ENCODE measurements around the gene RTF2.
"Not testable (repeated sequence)": the region's sequence is repeated elsewhere in the genome, so short reads cannot be mapped to it uniquely, and the experiment has no call there.

DNA sequence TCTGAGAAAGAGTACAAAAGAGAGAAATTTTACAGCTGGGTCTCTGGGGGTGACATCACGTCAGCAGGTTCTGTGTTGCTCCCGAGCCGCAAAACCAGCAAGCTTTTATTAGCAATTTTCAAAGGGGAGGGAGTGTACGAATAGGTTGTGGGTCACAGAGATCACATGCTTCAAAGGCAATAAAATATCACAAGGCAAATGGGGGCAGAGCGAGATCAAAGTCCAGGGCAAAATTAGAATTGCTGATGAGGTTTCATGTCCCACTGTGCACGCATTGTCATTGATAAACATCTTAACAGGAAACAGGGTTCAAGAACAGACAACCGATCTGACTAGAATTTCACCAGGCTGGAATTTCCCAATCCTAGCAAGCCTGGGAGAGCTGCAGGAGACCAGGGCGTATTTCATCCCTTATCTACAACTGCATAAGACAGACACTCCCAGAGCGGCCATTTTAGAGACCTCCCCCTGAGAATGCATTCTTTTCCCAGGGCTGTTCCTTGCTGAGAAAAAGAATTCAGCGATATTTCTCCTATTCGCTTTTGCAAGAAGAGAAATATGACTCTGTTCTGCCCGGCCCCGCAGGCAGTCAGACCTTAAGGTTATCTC, 52.4 kb downstream of the RTF2 start:
- TF ChIP-seq, protein P1, sequence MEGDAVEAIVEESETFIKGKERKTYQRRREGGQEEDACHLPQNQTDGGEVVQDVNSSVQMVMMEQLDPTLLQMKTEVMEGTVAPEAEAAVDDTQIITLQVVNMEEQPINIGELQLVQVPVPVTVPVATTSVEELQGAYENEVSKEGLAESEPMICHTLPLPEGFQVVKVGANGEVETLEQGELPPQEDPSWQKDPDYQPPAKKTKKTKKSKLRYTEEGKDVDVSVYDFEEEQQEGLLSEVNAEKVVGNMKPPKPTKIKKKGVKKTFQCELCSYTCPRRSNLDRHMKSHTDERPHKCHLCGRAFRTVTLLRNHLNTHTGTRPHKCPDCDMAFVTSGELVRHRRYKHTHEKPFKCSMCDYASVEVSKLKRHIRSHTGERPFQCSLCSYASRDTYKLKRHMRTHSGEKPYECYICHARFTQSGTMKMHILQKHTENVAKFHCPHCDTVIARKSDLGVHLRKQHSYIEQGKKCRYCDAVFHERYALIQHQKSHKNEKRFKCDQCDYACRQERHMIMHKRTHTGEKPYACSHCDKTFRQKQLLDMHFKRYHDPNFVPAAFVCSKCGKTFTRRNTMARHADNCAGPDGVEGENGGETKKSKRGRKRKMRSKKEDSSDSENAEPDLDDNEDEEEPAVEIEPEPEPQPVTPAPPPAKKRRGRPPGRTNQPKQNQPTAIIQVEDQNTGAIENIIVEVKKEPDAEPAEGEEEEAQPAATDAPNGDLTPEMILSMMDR (IDR thresholded peaks at IDR 0.05; ENCODE audit: low read length): not testable (repeated sequence)
- TF ChIP-seq EZH2phosphoT487 (IDR thresholded peaks at IDR 0.05; ENCODE audit: low read length): not testable (repeated sequence)

All from MM.1S (cell line).